ENCODE results near the gene TMEM88.

DNA sequence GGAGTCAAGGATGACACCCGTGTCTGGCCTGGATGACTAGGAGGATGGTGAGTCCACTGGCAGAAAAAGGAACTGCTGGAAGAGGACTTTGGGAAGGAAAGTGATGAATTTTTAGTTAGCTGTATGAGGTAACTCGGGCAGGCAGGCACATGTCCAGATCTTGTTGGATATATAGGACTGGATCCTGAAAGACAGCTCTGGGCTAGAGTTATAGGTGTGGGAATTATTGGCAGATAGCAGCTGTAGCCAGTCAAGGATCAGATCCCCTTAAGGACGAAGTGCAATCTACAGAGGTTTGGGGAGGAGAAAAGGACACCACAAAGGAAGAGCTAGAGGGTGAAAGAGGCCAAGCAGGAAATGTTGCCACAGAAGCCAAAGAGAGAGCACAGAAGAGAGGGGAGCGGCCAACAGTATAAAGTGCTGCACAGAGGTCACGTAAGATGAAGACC, 13.0 kb downstream of the TMEM88 start:
- TF ChIP-seq, protein P1, sequence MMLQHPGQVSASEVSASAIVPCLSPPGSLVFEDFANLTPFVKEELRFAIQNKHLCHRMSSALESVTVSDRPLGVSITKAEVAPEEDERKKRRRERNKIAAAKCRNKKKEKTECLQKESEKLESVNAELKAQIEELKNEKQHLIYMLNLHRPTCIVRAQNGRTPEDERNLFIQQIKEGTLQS (IDR thresholded peaks at IDR 0.05), result no peak
- no peak for TF ChIP-seq EGR1 (IDR thresholded peaks at IDR 0.05; ENCODE audit: low read depth)
- TF ChIP-seq, protein P2, sequence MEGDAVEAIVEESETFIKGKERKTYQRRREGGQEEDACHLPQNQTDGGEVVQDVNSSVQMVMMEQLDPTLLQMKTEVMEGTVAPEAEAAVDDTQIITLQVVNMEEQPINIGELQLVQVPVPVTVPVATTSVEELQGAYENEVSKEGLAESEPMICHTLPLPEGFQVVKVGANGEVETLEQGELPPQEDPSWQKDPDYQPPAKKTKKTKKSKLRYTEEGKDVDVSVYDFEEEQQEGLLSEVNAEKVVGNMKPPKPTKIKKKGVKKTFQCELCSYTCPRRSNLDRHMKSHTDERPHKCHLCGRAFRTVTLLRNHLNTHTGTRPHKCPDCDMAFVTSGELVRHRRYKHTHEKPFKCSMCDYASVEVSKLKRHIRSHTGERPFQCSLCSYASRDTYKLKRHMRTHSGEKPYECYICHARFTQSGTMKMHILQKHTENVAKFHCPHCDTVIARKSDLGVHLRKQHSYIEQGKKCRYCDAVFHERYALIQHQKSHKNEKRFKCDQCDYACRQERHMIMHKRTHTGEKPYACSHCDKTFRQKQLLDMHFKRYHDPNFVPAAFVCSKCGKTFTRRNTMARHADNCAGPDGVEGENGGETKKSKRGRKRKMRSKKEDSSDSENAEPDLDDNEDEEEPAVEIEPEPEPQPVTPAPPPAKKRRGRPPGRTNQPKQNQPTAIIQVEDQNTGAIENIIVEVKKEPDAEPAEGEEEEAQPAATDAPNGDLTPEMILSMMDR (IDR thresholded peaks at IDR 0.05 in 2 of 3, conservative IDR thresholded peaks at IDR 0.05 in 1 of 3; ENCODE audit: borderline replicate concordance in 1 of 3, insufficient read depth in 1 of 3, low read depth in 2 of 3, low read length in 2 of 3), result no peak
- no peak for TF ChIP-seq ZNF274 (IDR thresholded peaks at IDR 0.05; ENCODE audit: low read depth, low read length)
- no peak for TF ChIP-seq POLR2A (IDR thresholded peaks at IDR 0.05; ENCODE audit: borderline replicate concordance, extremely low read depth, insufficient read depth, insufficient read length)
- TF ChIP-seq ELF1 (IDR thresholded peaks at IDR 0.05; ENCODE audit: borderline replicate concordance, low read depth), result no peak
- no peak for TF ChIP-seq EZH2 (IDR thresholded peaks at IDR 0.05)

Measured in HCT116 (cell line).